Cardiac septum (tissue), 1 donor: ENCODE data around the gene DPP6. TPM values are rescaled to one million over a fixed set of nuclear protein-coding genes. Genes with fewer than 3 reads are reported as not detected.
"Not testable (repeated sequence)": the region's sequence is repeated elsewhere in the genome, so short reads cannot be mapped to it uniquely, and the experiment has no call there.

Source experiments
- DNase-seq: peaks from one replicate; pipeline ENCODE4 v3.0.0-alpha.2; 2020; ENCODE audit warnings: low spot score
- intact Hi-C: fragments of 100-400 bp; cut with DNase I; formaldehyde crosslinking; loops from one replicate; pipeline ENCODE4 v1.14.0; 2022
- total RNA-seq: library from RNA; stranded (reverse); fragmentation: NEBNext Ultra II Directional; extraction: Animal tissue kit (Norgen Biotek cat#: 25700); gene quantifications from one replicate; pipeline ENCODE4 v1.2.1, GENCODE V29; 2021
- donor health status: DM: no; HTN: no; CAD: no.

The DPP6 gene
- total RNA-seq, 1 donor from 2014 or later = not detected

GRCh38 chr7:154916381-154916780 lies 864.2 kb downstream of the DPP6 start:
- no peak for DNase-seq
- intact Hi-C loops = no loop called here

DNA sequence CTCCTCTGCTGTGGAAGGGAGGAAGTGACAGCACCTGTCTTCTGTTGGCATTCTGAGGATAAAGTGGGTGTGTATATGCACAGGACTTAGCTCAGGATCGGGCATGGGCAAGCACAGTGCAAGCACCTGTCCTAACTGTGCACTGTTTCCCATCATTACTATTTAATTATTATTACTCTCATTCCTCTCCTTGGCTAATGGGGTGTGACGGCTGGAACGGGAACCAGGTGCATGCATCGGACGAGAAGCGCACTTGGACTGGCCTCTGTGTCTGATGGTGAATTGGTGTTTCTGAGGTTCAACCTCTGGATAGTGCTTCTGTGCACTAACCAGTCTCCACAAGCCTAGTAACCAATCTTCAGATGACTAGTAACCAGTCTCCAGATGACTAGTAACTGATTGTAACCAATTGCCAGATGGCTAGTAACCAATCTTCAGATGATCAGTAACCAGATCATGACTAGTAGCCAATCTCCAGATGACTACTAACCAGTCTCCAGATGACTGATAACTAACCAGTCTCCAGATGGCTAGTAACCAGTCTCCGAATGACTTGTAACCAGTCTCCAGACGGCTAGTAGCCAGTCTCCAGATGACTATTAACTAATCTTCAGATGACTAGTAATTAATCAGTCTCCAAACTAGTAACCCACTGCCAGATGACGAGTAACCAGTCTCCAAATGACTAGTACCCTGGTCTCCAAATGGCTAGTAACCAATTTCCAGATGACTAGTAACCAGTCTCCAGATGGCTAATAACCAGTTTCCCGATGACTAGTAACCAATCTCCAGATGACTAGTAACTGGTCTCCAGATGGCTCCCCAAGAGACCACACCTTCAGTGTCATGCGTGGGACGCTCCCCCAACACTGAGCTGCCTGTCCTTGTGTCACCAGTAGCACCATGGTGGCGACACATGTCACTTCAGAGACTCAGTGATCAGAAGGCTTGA lies 864.9 kb downstream of the DPP6 start:
- intact Hi-C loops = no loop called here
- no peak for DNase-seq

DNA sequence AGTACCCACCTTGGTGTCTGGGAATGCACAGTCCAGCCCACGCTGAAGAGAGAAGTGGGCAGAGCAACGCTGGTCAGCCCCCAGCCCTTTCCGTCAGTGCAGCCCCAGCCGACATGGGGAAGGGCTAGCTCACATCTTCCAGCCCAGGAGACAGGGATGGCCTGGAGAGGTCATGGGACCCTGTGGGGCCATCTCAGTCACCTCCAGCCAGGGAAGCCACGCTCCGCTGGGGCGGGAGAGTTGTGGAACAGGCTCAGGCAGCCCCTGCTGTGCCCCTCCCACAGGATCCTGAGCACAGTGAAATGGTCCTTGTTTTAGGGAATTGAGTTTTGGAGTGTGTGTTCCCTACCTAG lies 865.6 kb downstream of the DPP6 start:
- intact Hi-C loops = no loop called here
- no peak for DNase-seq

DNA sequence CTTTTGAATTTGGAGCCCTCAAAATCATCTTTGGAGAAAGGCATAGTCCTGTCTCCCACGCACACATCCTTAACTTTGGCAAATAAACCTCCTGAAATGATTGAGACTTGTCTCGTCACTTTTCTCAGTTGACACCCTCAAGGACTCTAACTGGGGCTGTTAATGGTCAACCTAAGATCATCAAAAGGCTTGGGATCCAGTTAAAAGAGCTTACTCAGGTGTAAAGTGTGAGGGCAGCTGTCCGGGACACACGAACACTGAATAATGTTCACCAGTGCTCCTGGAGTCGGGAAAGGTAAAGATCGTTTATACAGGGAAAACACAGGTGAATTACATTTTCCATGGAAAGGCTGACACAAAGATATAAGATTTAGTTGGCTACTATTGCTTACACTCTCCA lies 866.1 kb downstream of the DPP6 start:
- no peak for DNase-seq
- intact Hi-C loops = no loop called here

DNA sequence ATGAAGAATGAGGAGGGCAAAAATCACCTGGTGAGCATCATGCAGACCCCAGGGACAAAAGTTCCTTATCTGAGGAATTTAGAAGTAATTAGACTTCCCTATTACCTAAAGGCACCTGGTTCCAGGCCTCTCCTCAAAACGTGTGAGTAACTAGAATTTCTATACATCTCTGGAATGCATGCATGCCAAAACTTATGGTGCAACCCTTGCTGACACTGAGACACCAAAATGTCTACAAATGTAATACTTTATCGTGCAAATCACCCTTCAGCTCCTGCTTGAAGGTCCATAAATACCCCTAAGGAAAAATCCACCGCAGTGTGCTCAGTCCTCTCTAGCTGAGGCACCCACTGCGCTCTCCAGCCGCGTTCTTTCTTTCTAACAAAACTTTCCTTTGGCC lies 866.5 kb downstream of the DPP6 start:
- intact Hi-C loops = no loop called here

GRCh38 chr7:154919344-154920225 lies 867.4 kb downstream of the DPP6 start:
- intact Hi-C loops = loop anchor here (10.0 kb wide), 1 partner anchor 815 kb away; no protein-coding TSS in a partner anchor
- no peak for DNase-seq

More for the DNA sequence above, 866.5 kb downstream of the DPP6 start:
- DNase-seq = no peak

- DNase-seq = not testable (repeated sequence)
- intact Hi-C loops = loop anchor here (10.0 kb wide), 1 partner anchor 812 kb away; no protein-coding TSS in a partner anchor
Measured at GRCh38 chr7:154922472-154922871, 870.3 kb downstream of the DPP6 start.

DNA sequence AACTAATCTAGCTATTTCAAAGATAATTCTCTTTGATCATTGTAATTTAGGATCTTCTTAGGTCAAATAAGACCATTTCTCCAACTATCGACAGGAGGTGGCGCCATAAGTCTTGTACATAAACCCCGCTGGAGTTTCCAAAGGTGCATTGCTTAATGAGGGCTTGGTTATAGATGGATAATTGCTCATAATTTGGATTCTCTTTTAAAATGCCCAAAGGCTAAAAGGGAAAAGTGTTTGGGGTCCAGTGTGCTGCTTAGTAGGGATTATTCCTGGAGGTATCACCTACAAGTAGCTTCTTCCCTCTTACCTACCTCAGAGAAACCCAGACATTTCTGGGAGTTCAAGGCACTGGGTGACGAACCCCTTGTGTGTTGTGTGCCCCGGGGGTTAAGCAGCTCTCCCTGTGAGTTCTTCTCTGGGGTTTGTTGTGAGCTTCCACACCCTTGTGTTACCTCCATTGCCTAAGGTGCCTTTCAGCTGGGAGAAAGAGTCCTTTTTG lies 875.5 kb downstream of the DPP6 start:
- DNase-seq = no peak
- intact Hi-C loops = loop anchor here (5.0 to 10.0 kb wide), 3 partner anchors 75 to 807 kb away; partner anchors contain the start of gene PAXIP1

- DNase-seq = no peak
- intact Hi-C loops = loop anchor here (5.0 to 10.0 kb wide), 3 partner anchors 74 to 806 kb away; partner anchors contain the start of gene PAXIP1
Measured at GRCh38 chr7:154928136-154929005, 876.2 kb downstream of the DPP6 start.

- DNase-seq = no peak
- intact Hi-C loops = loop anchor here (5.0 to 10.0 kb wide), 3 partner anchors 73 to 806 kb away; partner anchors contain the start of gene PAXIP1
Measured at GRCh38 chr7:154929006-154929726, 877.0 kb downstream of the DPP6 start.

- intact Hi-C loops = no loop called here
- DNase-seq = no peak
Measured at GRCh38 chr7:154931906-154932305, 879.7 kb downstream of the DPP6 start.

GRCh38 chr7:154934353-154934952 lies 882.3 kb downstream of the DPP6 start:
- intact Hi-C loops = not testable (repeated sequence)

DNA sequence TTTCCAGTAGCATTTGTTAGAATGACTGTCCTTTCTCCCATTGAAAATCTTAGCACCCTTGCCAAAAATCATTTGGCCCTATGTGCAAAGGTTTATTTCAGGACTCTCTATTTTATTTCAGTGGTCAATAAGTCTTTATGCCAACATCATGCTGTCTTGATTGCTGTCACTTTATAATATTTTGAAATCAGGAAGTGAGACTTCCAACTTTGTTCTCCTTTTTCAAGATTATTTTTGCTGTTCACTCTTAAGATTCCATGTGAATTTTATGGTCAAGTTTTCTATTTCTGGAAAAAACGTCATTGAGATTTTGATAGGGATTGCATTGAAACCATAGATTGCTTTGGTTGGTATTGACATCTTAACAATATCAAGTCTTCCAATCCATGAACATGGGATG lies 885.6 kb downstream of the DPP6 start:
- DNase-seq = no peak
- intact Hi-C loops = no loop called here

More at GRCh38 chr7:154934353-154934952, 882.3 kb downstream of the DPP6 start:
- DNase-seq = not testable (repeated sequence)

DNA sequence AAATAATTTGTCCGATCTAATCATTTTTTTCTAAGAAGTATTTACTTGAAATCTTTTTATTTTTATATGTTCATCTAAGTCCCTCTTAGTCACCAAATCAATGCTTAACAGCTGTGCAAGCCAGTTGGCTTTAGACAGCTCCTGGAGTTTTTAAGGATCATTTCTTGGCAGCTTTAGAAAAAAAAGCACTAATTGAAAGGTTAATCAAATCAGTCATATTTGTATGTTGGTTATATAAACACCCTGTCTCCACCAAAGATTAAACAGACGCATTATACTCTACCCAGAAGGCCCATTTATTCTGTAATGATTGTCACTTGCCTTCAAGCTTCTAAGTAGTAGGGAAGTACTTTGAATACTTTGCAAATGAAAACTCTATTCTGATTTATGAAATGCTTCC lies 890.5 kb downstream of the DPP6 start:
- intact Hi-C loops = no loop called here
- DNase-seq = no peak
